D721Med (cell line): ENCODE results near the gene MAGOHB.
"Not testable (repeated sequence)": the region's sequence is repeated elsewhere in the genome, so short reads cannot be mapped to it uniquely, and the experiment has no call there.

ENCODE experiments used
- DNase-seq: peaks from one replicate; pipeline ENCODE4 v3.0.0; 2011; ENCODE audit warnings: low spot score; ENCODE audit not compliant: insufficient read length
- FAIRE-seq: peaks from 2 replicates; lab custom pipeline; 2011; peaks lifted over from hg19 to GRCh38; lab: Jason Lieb, UNC
- CTCF ChIP-seq: IDR thresholded peaks from 2 replicates; pipeline ENCODE4 v1.5.1; 2012; ENCODE audit warnings: mild to moderate bottlenecking, control low read depth; ENCODE audit not compliant: insufficient read depth; ENCODE audit errors: missing control alignments

Gene MAGOHB

GRCh38 chr12:10595881-10596280 lies 17.5 kb downstream of the MAGOHB start:
- no peak for TF ChIP-seq CTCF
- DNase-seq (no peak), FAIRE-seq (no peak)

GRCh38 chr12:10590966-10591365 lies 22.4 kb downstream of the MAGOHB start:
- DNase-seq, result no peak
- no peak for TF ChIP-seq CTCF
- no peak for FAIRE-seq

- no peak for FAIRE-seq
- no peak for DNase-seq
- TF ChIP-seq CTCF, result no peak
These were observed 29.0 kb downstream of the MAGOHB start for GRCh38 chr12:10584415-10584814.

- TF ChIP-seq CTCF, result no peak
- no peak for DNase-seq
- FAIRE-seq, result no peak
These were observed 30.7 kb downstream of the MAGOHB start for GRCh38 chr12:10582704-10583103.

GRCh38 chr12:10582133-10582532 lies 31.3 kb downstream of the MAGOHB start:
- not testable (repeated sequence) for FAIRE-seq, DNase-seq

GRCh38 chr12:10574307-10574706 lies 39.1 kb downstream of the MAGOHB start:
- FAIRE-seq (no peak), DNase-seq (no peak)
- TF ChIP-seq CTCF, result no peak

- FAIRE-seq, DNase-seq: not testable (repeated sequence)
These were observed 41.4 kb downstream of the MAGOHB start for GRCh38 chr12:10572021-10572490.

- FAIRE-seq (no peak), DNase-seq (no peak)
- TF ChIP-seq CTCF, result no peak
These were observed 42.3 kb downstream of the MAGOHB start for GRCh38 chr12:10571141-10571540.
